Measurements from ENCODE around the gene MEF2A. TPM values are rescaled to one million over a fixed set of nuclear protein-coding genes. Genes with fewer than 3 reads are reported as not detected.

MEF2A gene
- total RNA-seq, 1 experiment from 2014 or later: 21.3 TPM

DNA sequence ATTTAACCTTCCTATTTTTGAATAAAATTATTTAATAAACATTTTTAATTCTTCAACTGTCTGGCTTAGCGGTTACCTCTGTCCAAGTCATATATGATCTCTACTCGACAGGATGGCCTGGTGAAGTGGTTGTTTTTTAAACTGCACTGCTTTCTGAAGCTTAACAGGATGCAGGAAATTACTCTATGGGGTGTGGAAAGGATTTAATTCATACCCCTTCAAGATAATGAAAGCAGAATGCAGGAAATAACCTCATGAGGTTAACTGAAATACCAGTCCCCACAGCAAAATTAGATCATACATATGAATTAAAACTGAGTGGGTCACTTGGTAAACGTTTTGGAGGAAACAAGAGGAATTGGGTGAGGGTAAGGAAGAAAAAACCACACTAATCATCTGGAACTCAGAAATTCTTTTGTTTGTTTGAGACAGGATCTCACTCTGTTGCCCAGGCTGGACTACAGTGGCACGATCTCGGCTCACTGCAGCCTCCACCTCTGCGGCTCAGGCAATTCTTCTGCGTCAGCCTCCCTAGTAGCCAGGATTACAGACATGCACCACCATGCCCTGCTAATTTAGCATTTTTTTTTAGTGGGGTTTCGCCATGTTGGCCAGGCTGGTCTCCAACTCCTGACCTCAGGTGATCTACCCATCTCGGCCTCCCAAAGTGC, 117.4 kb downstream of the MEF2A start:
- CTCF ChIA-PET: no interaction called here

DNA sequence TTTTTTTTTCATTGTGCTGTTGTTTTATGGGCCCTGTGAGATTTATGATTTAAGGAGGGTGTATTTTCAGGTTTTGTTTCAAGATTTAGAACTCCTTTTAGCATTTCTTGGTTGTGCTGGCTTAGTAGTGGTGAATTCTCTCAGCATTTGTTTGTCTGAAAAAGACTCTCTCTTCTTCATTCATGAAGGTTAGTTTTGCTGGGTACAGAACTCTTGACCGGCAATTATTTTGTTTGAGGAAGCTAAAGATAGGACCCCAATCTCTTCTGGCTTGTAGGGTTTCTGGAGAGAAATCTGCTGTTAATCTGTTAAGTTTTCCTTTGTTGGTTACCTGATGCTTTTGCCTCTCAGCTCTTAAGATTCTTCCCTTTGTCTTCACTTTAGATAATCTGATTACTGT, 120.5 kb downstream of the MEF2A start:
- CTCF ChIA-PET: no interaction called here
- no peak for TF ChIP-seq CTCF (conservative IDR thresholded peaks at IDR 0.05; ENCODE audit: low read depth, low read length)
- TF ChIP-seq EZH2 (IDR thresholded peaks at IDR 0.05; ENCODE audit: low read length, unreplicated experiment): no peak
- no peak for TF ChIP-seq EZH2phosphoT487 (IDR thresholded peaks at IDR 0.05; ENCODE audit: borderline replicate concordance, low read length)

More for the DNA sequence above, 117.4 kb downstream of the MEF2A start:
- no peak overlapping the region for H2AFZ ChIP-seq (ENCODE audit: low read length)
- intact Hi-C loops (cut with micrococcal nuclease): no loop called here
- no TSS peak for BruUV-seq (replicated peaks)
- H3K9me2 ChIP-seq (replicated peaks; ENCODE audit: low read length): no peaks in the 10 kb centered on the region
- H3K27me3 ChIP-seq (ENCODE audit: low read length): no peaks in the 10 kb centered on the region
- TF ChIP-seq EZH2 (IDR thresholded peaks at IDR 0.05; ENCODE audit: low read length, unreplicated experiment): no peak
- TF ChIP-seq CTCF (conservative IDR thresholded peaks at IDR 0.05; ENCODE audit: low read depth, low read length): no peak
- TF ChIP-seq EZH2phosphoT487 (IDR thresholded peaks at IDR 0.05; ENCODE audit: borderline replicate concordance, low read length): no peak
- ATAC-seq: no peak
- H4K20me1 ChIP-seq (ENCODE audit: low read length): no peaks in the 10 kb centered on the region
- H3F3A ChIP-seq (ENCODE audit: low read length, unreplicated experiment): no peaks in the 10 kb centered on the region
- H3K27ac ChIP-seq (ENCODE audit: low read length): no peak overlapping the region
- H3K4me2 ChIP-seq (ENCODE audit: low read length): no peak overlapping the region
- H3K79me2 ChIP-seq (ENCODE audit: low read length): no peaks in the 10 kb centered on the region
- no peak overlapping the region for H3K9ac ChIP-seq (ENCODE audit: low read length)
- H3K4me1 ChIP-seq (ENCODE audit: insufficient read depth, low read length): no peaks in the 10 kb centered on the region
- H3K4me3 ChIP-seq (ENCODE audit: low read length): no peak overlapping the region
- POLR2A ChIA-PET (ENCODE audit: unreplicated experiment): no interaction called here
- DNase-seq: no peak
- no peaks in the 10 kb centered on the region for H3K36me3 ChIP-seq (ENCODE audit: low read depth, low read length)
- no peaks in the 10 kb centered on the region for H3K9me3 ChIP-seq (ENCODE audit: low read length)

GRCh38 chr15:99692825-99693224, 127.0 kb downstream of the MEF2A start:
- peaks cover 9% of the 10 kb centered on the region; the same call in 1 of the 2 replicates for H3K36me3 ChIP-seq (ENCODE audit: low read depth, low read length)
- POLR2A ChIA-PET (ENCODE audit: unreplicated experiment): no interaction called here
- no peak; the same call in 1 of the 2 replicates for ATAC-seq

More for the DNA sequence above, 120.5 kb downstream of the MEF2A start:
- ATAC-seq (no peak), DNase-seq (no peak)
- no peak overlapping the region for H3K27ac ChIP-seq (ENCODE audit: low read length)
- no peaks in the 10 kb centered on the region for H3K4me1 ChIP-seq (ENCODE audit: insufficient read depth, low read length)
- intact Hi-C loops (cut with micrococcal nuclease): no loop called here
- H3K9me2 ChIP-seq (replicated peaks; ENCODE audit: low read length): no peaks in the 10 kb centered on the region
- H3K9ac ChIP-seq (ENCODE audit: low read length): no peak overlapping the region
- no TSS peak for BruUV-seq (replicated peaks)
- H3K4me2 ChIP-seq (ENCODE audit: low read length): no peak overlapping the region
- no peak overlapping the region for H2AFZ ChIP-seq (ENCODE audit: low read length)
- H3K9me3 ChIP-seq (ENCODE audit: low read length): no peaks in the 10 kb centered on the region
- H3K36me3 ChIP-seq (ENCODE audit: low read depth, low read length): no peaks in the 10 kb centered on the region; the same call in 1 of the 2 replicates
- no peaks in the 10 kb centered on the region for H4K20me1 ChIP-seq (ENCODE audit: low read length)
- H3K27me3 ChIP-seq (ENCODE audit: low read length): no peaks in the 10 kb centered on the region
- H3F3A ChIP-seq (ENCODE audit: low read length, unreplicated experiment): no peaks in the 10 kb centered on the region
- H3K4me3 ChIP-seq (ENCODE audit: low read length): no peak overlapping the region
- POLR2A ChIA-PET (ENCODE audit: unreplicated experiment): no interaction called here
- H3K79me2 ChIP-seq (ENCODE audit: low read length): no peaks in the 10 kb centered on the region

More at GRCh38 chr15:99692825-99693224, 127.0 kb downstream of the MEF2A start:
- no peaks in the 10 kb centered on the region for H3F3A ChIP-seq (ENCODE audit: low read length, unreplicated experiment)
- CTCF ChIA-PET: no interaction called here
- H2AFZ ChIP-seq (ENCODE audit: low read length): no peak overlapping the region
- H3K4me1 ChIP-seq (ENCODE audit: insufficient read depth, low read length): no peaks in the 10 kb centered on the region
- no peak overlapping the region for H3K4me3 ChIP-seq (ENCODE audit: low read length)
- H3K9ac ChIP-seq (ENCODE audit: low read length): no peak overlapping the region
- H3K27ac ChIP-seq (ENCODE audit: low read length): no peak overlapping the region
- no peak for TF ChIP-seq EZH2phosphoT487 (IDR thresholded peaks at IDR 0.05; ENCODE audit: borderline replicate concordance, low read length)
- no peak for TF ChIP-seq CTCF (conservative IDR thresholded peaks at IDR 0.05; ENCODE audit: low read depth, low read length)
- no peaks in the 10 kb centered on the region for H3K27me3 ChIP-seq (ENCODE audit: low read length)
- no peaks in the 10 kb centered on the region for H3K9me2 ChIP-seq (replicated peaks; ENCODE audit: low read length)
- no TSS peak for BruUV-seq (replicated peaks)
- no peaks in the 10 kb centered on the region for H3K9me3 ChIP-seq (ENCODE audit: low read length)
- no peaks in the 10 kb centered on the region for H4K20me1 ChIP-seq (ENCODE audit: low read length)
- intact Hi-C loops (cut with micrococcal nuclease): no loop called here
- H3K4me2 ChIP-seq (ENCODE audit: low read length): no peak overlapping the region
- DNase-seq: peak; percentile 36
- no peaks in the 10 kb centered on the region for H3K79me2 ChIP-seq (ENCODE audit: low read length)
